ENCODE results near the gene IL6ST.

The IL6ST gene

GRCh38 chr5:56003679-56004078, 8.9 kb upstream of the IL6ST start:
- CTCF ChIA-PET: no interaction called here
- POLR2A ChIA-PET: no interaction called here
- TF ChIP-seq MZF1 (tag by site-specific recombination; IDR thresholded peaks at IDR 0.05; ENCODE audit: borderline replicate concordance) (peak; percentile 85), REST (tag by site-specific recombination; IDR thresholded peaks at IDR 0.05) (no peak)
- Histone ChIP-seq H3K27ac (ENCODE audit: extremely low read depth, low read depth, low read length) (no peak overlapping the region), H3K9me3 (ENCODE audit: control insufficient read depth, insufficient read depth, low read depth, low read length) (no peaks in the 10 kb centered on the region), H3K4me1 (ENCODE audit: control insufficient read depth, insufficient read depth, low read length) (no peaks in the 10 kb centered on the region), H3K36me3 (ENCODE audit: control insufficient read depth in 2 of 2, insufficient read depth in 1 of 2, low read length in 2 of 2) (no peaks in the 10 kb centered on the region), H3K4me3 (ENCODE audit: low read depth, low read length) (no peak overlapping the region)

GRCh38 chr5:56003179-56003578, 8.4 kb upstream of the IL6ST start:
- ChIA-PET CTCF (no interaction called here), POLR2A (no interaction called here)
- TF ChIP-seq ZFP3 (tag by site-specific recombination; IDR thresholded peaks at IDR 0.05; ENCODE audit: low read depth): no peak
- TF ChIP-seq ZNF302 (tag by site-specific recombination; IDR thresholded peaks at IDR 0.05; ENCODE audit: low read depth): no peak
- no peak for TF ChIP-seq ZNF311 (tag by site-specific recombination; IDR thresholded peaks at IDR 0.05; ENCODE audit: borderline replicate concordance)
- no peak for TF ChIP-seq GLIS2 (tag by site-specific recombination; IDR thresholded peaks at IDR 0.05)
- no peak for TF ChIP-seq ZNF530 (tag by site-specific recombination; IDR thresholded peaks at IDR 0.05; ENCODE audit: low read depth)
- no peak for TF ChIP-seq KLF10 (tag by site-specific recombination; IDR thresholded peaks at IDR 0.05)
- TF ChIP-seq ELK4 (IDR thresholded peaks at IDR 0.05; ENCODE audit: borderline replicate concordance, low read depth, low read length): no peak
- no peak for TF ChIP-seq RBAK (tag by site-specific recombination; IDR thresholded peaks at IDR 0.05)
- no peak for TF ChIP-seq HOXC10 (CRISPR knock-in tag; IDR thresholded peaks at IDR 0.05)
- no peak for TF ChIP-seq ZNF391 (tag by site-specific recombination; IDR thresholded peaks at IDR 0.05; ENCODE audit: borderline replicate concordance, low read depth)
- TF ChIP-seq ZNF350 (tag by site-specific recombination; IDR thresholded peaks at IDR 0.05): no peak
- no peak for TF ChIP-seq ZNF521 (tag by site-specific recombination; IDR thresholded peaks at IDR 0.05)
- TF ChIP-seq TSHZ1 (tag by site-specific recombination; IDR thresholded peaks at IDR 0.05; ENCODE audit: borderline replicate concordance): no peak
- Histone ChIP-seq H3K9me3 (ENCODE audit: control insufficient read depth, insufficient read depth, low read depth, low read length) (no peaks in the 10 kb centered on the region), H3K36me3 (ENCODE audit: control insufficient read depth in 2 of 2, insufficient read depth in 1 of 2, low read length in 2 of 2) (no peaks in the 10 kb centered on the region), H3K27ac (ENCODE audit: extremely low read depth, low read depth, low read length) (no peak overlapping the region), H3K4me1 (ENCODE audit: control insufficient read depth, insufficient read depth, low read length) (no peaks in the 10 kb centered on the region), H3K4me3 (ENCODE audit: low read depth, low read length) (no peak overlapping the region)

Measured in HEK293 (cell line).